ENCODE data around the gene MLXIPL.

GRCh38 chr7:73645643-73646174 lies 21.4 kb upstream of the MLXIPL start:
- no peak for TF ChIP-seq CTCF (IDR thresholded peaks at IDR 0.05)
- no peak for TF ChIP-seq POLR2A (IDR thresholded peaks at IDR 0.05)
